Mononuclear cell (primary cell): ENCODE data around the gene TENM3. TPM values are rescaled to one million over a fixed set of nuclear protein-coding genes. Genes with fewer than 3 reads are reported as not detected.

Experiments used
- H3K27me3 ChIP-seq: 2 replicates; pipeline ENCODE4 v1.6.0; 2011; ENCODE audit warnings: low read length, control low read depth; ENCODE audit not compliant: insufficient read depth
- H3K4me1 ChIP-seq: 2 replicates; pipeline ENCODE4 v1.5.1; 2011; ENCODE audit warnings: mild to moderate bottlenecking, low read length, control low read depth; ENCODE audit not compliant: insufficient read depth
- H3K4me3 ChIP-seq: 2 replicates; pipeline ENCODE4 v1.5.1; 2011; ENCODE audit warnings: mild to moderate bottlenecking, low read length, moderate library complexity
- H3K9me3 ChIP-seq: 2 replicates; pipeline ENCODE4 v1.5.1; 2011; ENCODE audit warnings: low read depth, mild to moderate bottlenecking, control low read depth, low read length
- total RNA-seq: library from RNA; depleted of rRNA; stranded (reverse); fragments of >200 nt; gene quantifications from one replicate; pipeline ENCODE4 v1.2.3, GENCODE V29; 2012

TENM3 gene
- total RNA-seq, 1 donor: not detected

DNA sequence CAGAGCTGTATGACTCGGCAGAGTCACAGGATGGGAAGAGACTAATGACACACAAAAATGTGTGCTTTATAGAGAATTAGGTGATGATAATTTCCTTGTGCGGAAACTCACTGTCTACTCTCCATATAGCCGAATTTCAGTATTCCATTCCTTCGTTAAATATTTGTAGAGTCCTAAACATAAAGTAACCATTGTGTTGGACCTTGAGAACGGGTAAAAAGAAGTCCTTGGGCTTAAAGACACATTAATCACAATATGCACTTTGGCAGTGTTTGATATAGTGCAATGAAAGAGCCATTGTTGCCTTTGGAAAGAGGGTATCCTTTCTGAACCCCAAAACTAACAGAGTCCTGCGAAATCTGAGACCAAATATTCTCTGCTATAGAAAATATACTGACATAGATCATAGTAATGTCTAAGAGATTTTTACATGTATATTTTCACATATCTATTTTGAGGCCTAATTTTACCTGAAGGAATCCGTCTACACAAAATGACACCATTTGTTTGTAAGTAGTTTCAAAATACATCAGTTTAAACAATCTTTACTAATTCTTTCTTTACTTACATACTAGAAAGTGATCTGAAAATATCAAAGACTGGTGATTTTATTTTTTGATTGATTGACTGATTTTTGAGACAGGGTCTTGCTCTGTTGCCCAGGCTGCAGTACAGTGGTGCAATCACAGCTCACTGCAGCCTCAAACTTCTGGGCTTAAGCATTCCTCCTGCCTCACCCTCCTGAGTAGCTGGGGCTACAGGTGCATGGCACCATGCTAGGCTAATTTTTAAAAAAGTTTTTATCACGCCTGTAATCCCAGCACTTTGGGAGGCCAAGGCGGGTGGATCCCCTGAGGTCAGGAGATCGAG is 377.1 kb downstream of the TENM3 start:
- Histone ChIP-seq H3K27me3 (no peaks in the 10 kb centered on the region), H3K9me3 (no peaks in the 10 kb centered on the region), H3K4me3 (no peak overlapping the region), H3K4me1 (no peaks in the 10 kb centered on the region)

DNA sequence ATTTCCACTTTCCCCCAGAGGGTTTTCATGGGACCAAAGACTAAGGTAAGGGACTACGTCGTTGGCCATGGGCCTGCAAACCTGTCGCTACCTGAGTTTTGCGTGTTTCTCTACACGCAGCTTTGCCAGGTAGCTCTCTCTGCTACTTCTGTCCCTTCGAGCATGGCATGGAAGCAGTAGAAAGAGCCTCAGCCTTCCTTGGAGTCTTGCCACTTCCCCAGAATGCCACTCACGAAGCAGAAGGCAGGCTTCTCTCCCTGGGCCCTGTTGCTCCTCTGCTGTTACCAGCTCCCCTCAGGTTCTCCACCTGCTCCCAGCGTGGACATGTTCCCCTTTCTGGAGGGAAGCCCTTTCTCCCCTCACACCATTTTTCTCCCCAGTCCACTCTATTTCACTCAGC is 381.1 kb downstream of the TENM3 start:
- Histone ChIP-seq H3K27me3 (no peaks in the 10 kb centered on the region), H3K9me3 (no peaks in the 10 kb centered on the region), H3K4me3 (no peak overlapping the region), H3K4me1 (no peaks in the 10 kb centered on the region)

DNA sequence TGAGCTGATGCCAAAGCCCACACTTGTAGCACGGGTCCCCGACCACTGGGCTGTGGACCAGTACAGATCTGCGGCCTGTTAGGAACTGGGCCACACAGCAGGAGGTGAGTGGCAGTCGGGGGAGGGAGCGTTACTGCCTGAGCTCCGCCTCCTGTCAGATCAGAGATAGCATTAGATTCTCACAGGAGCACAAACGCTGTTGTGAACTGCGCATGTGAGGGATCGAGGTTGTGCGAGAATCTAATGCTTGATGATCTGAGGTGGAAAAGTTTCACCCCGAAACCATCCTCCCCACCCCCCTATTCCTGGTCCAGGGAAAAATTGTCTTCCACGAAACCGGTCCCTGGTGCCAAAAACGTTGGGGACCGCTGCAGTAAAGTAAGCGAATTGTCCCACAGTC is 382.0 kb downstream of the TENM3 start:
- H3K4me3 ChIP-seq: no peak overlapping the region
- H3K4me1 ChIP-seq: no peaks in the 10 kb centered on the region
- H3K9me3 ChIP-seq: no peaks in the 10 kb centered on the region
- no peaks in the 10 kb centered on the region for H3K27me3 ChIP-seq

DNA sequence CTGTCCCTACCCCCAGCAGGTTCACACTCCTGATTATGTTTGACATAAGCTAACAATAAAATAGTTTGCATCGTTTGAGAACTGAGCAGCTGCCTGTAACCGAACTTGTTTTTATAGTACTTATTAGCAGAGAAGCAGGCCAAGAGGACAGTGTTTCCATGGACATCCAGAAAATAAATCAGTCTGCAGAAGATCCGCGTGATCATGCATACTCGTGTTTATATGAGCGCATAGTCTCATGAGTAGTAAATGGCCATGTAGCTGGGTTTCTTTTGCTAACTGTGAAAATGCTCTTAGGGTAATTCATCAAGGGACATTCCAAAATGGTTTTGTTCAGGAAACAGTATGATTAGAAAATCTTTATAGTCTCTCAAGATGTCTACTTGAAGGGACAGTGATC is 384.8 kb downstream of the TENM3 start:
- no peak overlapping the region for H3K4me3 ChIP-seq
- H3K27me3 ChIP-seq: no peaks in the 10 kb centered on the region
- H3K9me3 ChIP-seq: no peaks in the 10 kb centered on the region
- no peaks in the 10 kb centered on the region for H3K4me1 ChIP-seq

DNA sequence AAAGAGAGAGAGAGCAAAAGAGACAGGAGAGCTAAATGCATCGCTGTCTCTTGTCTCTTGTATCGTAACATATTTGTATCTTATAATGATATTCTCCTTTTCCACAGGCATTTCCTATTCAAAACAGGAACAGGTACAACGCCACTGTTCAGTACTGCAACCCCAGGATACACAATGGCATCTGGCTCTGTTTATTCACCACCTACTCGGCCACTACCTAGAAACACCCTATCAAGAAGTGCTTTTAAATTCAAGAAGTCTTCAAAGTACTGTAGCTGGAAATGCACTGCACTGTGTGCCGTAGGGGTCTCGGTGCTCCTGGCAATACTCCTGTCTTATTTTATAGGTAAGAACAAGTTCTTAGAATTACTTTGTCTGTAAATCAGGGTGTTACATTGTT is 385.3 kb downstream of the TENM3 start:
- Histone ChIP-seq H3K4me1 (no peaks in the 10 kb centered on the region), H3K4me3 (no peak overlapping the region), H3K27me3 (no peaks in the 10 kb centered on the region), H3K9me3 (no peaks in the 10 kb centered on the region)

DNA sequence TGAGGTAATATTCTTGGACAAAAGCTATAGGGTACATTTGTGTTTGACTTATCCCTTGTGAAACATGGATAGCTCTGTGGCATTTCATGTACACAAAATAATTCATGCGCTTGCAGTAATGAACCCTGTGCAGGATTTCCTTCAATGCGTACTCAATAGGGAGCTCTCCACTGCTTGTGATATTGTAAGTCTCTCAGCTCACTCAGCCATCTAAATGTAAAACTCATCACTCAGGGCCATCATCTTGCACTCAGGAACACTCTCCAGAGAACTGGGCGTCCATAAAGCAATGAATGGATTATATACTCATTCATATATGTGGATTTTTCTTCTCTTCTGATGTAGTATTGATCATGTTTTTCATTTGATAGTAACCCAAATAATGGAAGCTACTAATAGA is 385.9 kb downstream of the TENM3 start:
- no peaks in the 10 kb centered on the region for H3K27me3 ChIP-seq
- no peaks in the 10 kb centered on the region for H3K9me3 ChIP-seq
- H3K4me1 ChIP-seq: no peaks in the 10 kb centered on the region
- no peak overlapping the region for H3K4me3 ChIP-seq

DNA sequence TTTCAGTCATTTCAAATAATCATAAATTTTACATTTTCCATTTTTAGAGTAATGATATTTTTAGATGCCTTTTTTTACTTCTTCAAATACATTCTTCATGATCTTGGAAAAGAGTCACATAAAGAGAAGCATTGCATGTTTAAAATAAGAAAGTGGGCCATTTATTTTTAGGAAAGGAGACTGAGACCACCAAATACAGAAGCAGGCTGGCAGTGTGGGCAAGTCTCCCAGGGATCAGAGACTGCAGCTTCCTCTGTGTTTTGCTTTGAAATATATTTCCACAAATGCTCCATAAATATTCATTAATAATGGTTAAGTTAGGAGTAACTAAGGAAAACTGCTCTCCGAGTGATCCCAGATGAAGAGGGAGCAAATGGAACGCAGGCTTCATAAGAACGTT is 397.3 kb downstream of the TENM3 start:
- no peaks in the 10 kb centered on the region for H3K27me3 ChIP-seq
- no peak overlapping the region for H3K4me3 ChIP-seq
- H3K9me3 ChIP-seq: no peaks in the 10 kb centered on the region
- no peaks in the 10 kb centered on the region for H3K4me1 ChIP-seq

DNA sequence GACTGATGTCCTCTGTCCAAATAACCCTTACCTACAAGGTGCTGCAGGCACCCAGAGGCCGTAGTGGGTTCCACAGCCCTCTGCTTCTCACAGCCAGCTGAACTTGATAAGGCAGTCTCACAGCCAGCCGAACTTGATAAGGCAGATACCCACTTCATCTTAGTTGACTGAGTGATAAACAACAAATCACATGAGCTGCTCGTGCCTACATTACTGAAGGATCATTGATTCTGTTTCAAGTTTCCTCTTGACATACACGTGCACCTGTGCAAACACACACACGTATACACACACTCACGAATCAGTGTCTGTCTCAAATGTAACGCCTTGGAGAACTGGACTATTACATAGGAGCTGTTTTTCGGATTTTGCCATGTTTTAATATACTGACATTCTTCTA is 397.7 kb downstream of the TENM3 start:
- no peaks in the 10 kb centered on the region for H3K9me3 ChIP-seq
- H3K27me3 ChIP-seq: no peaks in the 10 kb centered on the region
- no peak overlapping the region for H3K4me3 ChIP-seq
- H3K4me1 ChIP-seq: no peaks in the 10 kb centered on the region

DNA sequence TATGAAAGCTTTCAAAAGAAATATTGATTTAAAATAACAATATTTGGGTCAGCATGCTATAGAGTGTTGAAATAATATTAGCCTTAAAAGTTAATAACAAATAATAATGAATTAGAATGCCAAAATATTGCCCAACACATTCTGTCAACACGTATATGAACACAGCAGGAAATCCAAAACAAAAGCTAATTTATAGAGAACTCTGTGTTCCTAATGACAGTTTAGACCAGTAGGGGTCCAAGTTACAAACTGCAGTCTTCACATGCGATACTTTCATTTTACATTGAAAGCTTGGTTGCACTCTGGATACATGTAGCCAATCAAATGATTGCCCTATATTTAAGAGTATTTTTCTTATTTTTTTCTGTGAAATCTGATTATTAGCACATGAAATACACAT is 399.6 kb downstream of the TENM3 start:
- Histone ChIP-seq H3K9me3 (no peaks in the 10 kb centered on the region), H3K4me1 (no peaks in the 10 kb centered on the region), H3K4me3 (no peak overlapping the region), H3K27me3 (no peaks in the 10 kb centered on the region)

DNA sequence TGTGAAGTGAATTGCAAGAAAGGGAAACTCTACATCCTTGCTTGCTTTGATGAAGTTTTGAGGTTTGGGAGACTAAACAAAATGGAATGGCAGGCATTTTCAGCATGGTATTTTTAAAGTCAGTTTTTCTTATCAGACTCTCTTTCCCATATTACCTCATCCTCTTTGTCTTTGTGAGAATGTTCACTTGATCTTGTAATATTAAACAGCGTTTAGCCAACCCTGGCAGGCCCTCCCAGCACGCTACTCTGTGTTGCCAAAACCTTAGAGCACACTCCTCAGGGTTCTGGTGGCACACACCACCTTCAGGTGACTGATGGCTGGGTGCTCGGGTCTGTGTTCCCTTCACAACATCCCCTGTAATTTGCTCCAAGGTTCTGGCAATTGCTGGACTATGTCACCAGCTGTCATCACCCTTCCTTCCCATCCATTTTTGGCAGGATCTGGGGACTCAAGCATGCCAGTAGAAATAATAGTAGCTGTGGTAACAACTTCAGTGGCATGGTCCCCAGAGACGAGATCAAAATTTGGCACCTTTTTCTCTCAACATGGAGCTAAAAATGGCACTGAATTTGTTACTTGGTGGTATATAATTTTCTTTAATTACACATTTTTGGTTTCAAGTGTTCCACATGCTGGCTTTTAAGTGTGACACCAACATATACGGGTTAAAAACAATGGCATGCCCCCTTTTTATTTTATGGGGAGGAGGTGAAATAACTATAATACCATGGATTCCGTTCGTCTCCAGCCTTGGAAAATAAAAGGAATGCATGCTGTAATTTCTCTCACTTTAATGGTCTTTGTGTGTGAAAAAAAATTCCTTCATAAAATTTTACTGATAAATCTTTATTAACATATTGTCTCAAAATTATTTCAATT is 400.8 kb downstream of the TENM3 start:
- no peaks in the 10 kb centered on the region for H3K4me1 ChIP-seq

DNA sequence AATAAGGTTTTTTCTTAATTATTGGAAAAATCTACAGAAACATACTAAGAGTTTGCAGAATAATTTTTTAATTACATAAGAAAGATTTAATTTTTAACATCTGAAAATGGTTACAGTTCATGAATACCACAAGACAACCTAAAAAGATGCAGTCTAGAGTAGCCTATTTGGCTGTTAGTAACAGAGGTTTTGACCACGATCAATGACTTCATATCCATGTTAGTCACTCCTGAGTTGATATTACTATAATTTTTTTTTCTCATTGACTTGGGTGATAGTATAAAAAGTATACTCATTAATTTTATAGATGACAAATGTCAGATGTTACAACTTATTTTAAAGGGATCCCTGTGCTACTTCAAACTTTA is 401.5 kb downstream of the TENM3 start:
- Histone ChIP-seq H3K4me1 (no peaks in the 10 kb centered on the region), H3K9me3 (no peaks in the 10 kb centered on the region), H3K27me3 (no peaks in the 10 kb centered on the region), H3K4me3 (no peak overlapping the region)

More for the DNA sequence above, 400.8 kb downstream of the TENM3 start:
- Histone ChIP-seq H3K9me3 (no peaks in the 10 kb centered on the region), H3K4me3 (no peak overlapping the region), H3K27me3 (no peaks in the 10 kb centered on the region)

DNA sequence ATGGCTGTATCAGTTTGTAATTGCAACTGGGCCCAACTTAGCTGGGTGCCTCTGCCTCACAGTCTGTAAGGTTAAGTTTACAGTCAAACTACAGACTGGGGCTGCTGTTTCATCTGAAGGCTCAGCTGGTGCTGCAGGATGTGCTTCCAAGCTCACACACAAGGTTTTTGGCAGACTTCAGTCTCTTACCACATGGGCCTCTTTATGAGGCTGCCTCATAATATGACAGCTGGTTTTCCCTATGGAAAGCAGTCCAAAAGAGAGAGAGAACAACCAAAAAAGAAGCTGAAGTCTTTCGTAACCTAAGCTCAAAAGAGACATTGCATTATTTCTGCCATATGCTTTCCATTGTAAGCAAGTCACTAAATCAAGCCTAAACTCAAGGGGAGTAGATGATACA is 402.3 kb downstream of the TENM3 start:
- Histone ChIP-seq H3K27me3 (no peaks in the 10 kb centered on the region), H3K4me3 (no peak overlapping the region), H3K4me1 (no peaks in the 10 kb centered on the region), H3K9me3 (no peaks in the 10 kb centered on the region)

DNA sequence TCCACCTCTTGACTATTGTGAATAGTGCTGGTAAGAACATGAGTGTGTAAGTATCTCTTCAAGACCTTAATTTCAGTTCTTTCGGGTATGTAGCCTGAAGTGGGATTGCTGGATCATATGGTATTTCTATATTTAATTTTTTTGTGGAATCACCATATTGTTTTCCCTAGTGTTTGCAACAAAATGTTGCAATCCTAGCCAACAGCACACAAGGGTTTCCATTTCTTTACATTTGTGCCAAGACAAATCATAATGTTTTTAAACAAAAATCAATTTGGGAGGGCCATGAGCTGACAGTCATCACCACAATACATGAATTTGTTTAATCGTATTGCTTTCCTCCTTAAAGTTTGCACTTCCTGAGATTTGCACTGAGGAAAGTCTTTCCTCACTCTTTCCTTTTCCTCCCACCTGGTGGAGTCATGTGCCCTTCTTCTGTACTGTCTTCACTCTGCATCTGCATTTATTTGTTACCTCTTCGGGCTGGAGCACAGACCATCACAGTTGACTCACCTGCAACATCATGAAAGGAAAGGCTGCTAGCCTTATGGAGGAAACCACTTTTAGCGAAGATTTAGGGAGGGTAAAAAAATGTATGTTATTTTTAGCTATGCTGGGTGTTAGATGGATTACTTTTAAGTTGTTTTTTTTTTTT is 404.6 kb downstream of the TENM3 start:
- H3K27me3 ChIP-seq: no peaks in the 10 kb centered on the region
- no peaks in the 10 kb centered on the region for H3K4me1 ChIP-seq
- no peak overlapping the region for H3K4me3 ChIP-seq
- no peaks in the 10 kb centered on the region for H3K9me3 ChIP-seq

DNA sequence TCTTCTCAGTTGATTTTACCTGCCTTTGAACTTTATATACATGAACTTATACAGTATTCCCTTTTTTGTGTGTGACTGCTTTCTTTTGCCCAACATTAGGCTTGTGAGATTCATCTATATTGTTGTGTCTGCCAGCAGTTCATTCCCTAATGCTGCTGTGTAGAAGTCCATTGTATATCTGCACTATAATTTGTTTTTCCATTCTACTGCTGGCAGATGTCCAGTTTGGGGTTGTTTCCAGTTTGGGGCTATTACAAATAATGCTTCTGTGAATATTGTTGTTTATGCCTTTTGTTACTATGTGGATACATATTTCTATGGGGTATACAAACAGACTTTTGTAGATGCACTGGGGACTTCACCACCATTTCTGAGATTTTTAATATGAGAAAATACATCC is 405.6 kb downstream of the TENM3 start:
- H3K4me3 ChIP-seq: no peak overlapping the region
- H3K4me1 ChIP-seq: no peaks in the 10 kb centered on the region
- H3K9me3 ChIP-seq: no peaks in the 10 kb centered on the region
- H3K27me3 ChIP-seq: no peaks in the 10 kb centered on the region
